GM21717 (cell line): Measurements from ENCODE around the gene KCNE3.

Experiments used
- ATAC-seq: cut with Tn5 transposase; IDR thresholded peaks from one replicate; pipeline ENCODE4 v1.9.1; 2021; ENCODE audit warnings: mild to moderate bottlenecking, moderate library complexity; ENCODE audit not compliant: unreplicated experiment

The KCNE3 gene

GRCh38 chr11:74466916-74467885 lies at the start of gene KCNE3:
KCNE3 (minus strand) TSS chr11:74467549; CDS start chr11:74457563, 9,986 bp downstream.
- ATAC-seq = no peak

- ATAC-seq = no peak
Observed at GRCh38 chr11:74507582-74507981, 40.2 kb upstream of the KCNE3 start.

DNA sequence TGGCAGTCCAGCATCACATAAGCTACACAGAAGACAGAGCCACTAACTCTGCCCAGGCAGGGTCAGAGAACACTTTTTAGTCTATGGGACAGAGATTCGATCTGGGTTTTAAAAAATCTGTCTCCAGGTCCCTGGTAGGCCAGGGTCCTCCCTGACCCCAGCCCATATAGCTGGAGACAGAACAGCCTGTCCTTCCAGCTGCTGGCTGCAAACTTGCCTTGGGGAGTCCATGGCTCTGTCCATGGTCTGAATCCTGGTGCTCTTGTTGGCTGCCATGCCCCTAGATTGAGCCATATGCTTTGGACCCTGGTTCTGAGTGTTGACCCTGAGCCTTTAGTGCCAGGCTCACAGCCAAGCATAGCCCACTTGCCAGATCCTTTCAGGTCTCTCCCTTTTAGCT lies 39.5 kb upstream of the KCNE3 start:
- no peak for ATAC-seq

GRCh38 chr11:74505911-74506310 lies 38.6 kb upstream of the KCNE3 start:
- ATAC-seq = no peak

DNA sequence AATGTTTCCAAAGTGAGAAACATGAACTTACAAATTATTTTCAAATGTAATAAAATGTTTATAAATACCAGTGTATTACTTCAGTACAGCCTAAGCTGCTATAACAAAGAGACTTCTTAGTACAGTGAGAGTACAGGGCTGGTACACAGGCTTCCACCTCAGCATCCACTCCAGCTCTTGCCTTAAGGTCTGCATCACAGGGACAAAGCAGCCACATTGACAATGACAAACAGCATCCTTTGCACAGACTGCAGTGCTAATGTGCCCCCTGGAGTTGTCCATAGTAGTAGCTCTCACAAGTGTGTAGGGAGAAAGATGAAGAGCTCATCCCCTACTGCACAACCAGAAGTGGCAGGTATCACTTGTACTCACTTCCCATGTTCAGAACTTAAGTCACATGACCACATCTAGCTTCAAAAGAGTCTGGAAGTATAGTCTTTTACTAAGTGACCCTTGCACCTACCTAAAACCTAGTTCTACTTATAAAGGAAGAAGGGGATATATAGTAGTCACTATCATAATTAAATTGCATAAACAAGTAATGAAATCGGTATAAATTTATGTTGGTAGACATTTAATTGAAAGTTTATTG lies 36.8 kb upstream of the KCNE3 start:
- no peak for ATAC-seq

DNA sequence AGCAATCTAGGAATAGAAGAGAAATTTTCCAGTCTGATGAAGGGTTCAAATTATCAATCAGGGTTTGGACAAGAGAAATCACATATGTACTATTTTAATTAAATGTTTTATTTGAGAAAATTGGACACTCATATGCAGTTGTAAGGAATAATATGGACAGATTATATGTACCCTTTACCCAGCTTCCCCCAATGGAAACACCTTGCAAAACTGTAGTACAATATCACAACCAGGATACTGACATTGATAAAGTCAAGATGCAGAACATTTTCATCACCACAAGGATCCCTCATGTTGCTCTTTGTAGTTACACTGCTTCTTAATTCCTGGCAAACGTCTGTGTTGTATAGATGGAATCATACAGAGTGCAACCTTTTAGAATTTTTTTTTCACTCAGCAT lies 27.6 kb upstream of the KCNE3 start:
- ATAC-seq = no peak

- ATAC-seq = no peak
Observed at GRCh38 chr11:74493791-74494630, 26.7 kb upstream of the KCNE3 start.

GRCh38 chr11:74492974-74493790 lies 25.8 kb upstream of the KCNE3 start, which contains the start of gene LIPT2:
LIPT2 (minus strand) TSS chr11:74493724; CDS start chr11:74493703, 21 bp downstream.
- ATAC-seq = peak; percentile 97

DNA sequence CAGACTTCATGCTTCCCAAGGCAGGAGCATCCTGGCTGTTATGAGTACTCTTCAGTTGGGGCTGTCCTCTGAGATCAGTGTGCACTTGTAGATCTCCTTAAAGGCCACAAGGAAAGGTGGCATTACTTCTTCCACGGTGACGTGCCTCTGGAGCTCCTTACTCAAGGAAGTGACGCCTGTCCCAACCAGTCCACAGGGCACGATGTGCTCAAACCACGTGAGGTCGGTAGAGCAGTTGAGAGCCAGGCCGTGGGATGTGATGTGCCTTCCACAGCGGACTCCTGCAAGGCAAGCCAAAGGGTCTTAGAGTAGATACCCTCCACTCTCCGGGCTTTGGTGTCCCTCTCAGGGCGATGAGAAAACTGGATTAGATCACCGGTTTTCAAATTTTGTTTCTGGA lies 24.7 kb upstream of the KCNE3 start:
- no peak for ATAC-seq

DNA sequence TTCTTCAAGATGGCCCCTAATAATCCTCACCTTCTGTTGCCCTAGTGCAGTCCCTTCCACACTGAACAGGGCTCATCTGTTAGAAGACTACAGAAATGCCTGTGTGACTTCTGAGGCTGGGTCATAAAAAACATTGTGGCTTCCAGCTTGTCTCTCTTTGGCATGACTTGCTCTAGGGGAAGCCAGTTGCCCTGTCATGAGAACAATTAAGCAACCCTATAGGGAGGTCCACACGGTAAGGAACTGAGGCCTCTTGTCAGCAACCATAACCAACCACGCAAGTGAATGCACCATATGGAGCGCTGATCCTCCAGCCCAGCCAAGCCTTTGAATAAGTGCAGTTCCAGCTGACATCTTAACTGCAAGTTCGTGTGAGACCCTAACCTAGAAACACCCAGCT lies 23.6 kb upstream of the KCNE3 start:
- ATAC-seq = no peak

DNA sequence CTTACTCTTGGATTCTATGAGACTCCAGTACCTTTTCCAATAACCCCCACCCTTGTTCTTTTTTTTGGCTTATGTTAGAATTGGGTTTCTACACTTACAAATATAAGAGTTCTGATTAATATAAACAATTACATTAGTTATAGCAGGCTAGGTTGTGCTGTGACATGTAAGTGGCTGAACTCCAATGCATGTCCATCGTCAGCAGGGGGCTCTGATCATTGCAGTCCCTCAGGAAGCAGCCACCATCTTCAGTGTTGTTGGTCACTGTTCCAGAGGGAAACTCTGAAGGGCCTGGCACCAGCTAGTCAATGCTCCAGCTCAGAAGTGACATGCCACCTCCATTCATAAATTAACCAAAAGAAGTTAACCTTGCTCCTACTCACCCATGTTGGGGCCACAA lies 20.5 kb upstream of the KCNE3 start:
- no peak for ATAC-seq

GRCh38 chr11:74485868-74486267 lies 18.5 kb upstream of the KCNE3 start:
- no peak for ATAC-seq

DNA sequence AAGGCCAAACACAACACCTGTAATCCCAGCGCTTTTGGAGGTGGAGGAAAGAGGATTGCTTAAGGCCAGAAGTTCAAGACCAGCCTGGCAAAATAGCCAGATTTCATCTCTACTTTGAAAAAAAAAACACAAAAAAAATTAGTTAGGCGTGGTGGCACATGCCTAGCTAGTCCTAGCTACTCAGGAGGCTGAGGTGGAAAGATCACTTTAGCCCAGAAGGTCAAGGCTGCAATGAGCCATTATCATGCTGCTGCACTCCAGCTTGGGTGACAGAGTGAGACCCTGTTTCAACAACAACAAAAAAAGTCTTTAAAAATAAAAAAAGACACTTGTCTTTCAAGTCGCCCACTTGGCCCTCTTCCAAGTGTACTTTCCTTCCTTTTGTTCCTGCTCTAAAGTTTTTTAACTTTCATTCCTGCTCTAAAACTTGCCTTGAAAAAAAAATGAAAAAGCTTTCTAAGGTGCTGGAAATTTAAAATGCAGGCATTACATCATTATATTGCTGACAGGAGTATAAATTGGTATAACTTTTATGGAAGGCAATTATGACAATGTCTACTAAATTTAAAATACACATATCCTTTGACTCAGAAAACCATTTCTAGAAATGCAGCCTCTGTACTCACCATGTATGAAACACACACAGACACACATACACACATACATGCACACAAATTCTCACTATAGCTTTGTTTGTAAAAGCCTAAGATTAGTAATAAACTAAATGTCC lies 13.5 kb upstream of the KCNE3 start:
- no peak for ATAC-seq

- ATAC-seq = no peak
Observed at GRCh38 chr11:74479732-74480123, 12.4 kb upstream of the KCNE3 start.

GRCh38 chr11:74478877-74479731 lies 11.8 kb upstream of the KCNE3 start:
- ATAC-seq = no peak

DNA sequence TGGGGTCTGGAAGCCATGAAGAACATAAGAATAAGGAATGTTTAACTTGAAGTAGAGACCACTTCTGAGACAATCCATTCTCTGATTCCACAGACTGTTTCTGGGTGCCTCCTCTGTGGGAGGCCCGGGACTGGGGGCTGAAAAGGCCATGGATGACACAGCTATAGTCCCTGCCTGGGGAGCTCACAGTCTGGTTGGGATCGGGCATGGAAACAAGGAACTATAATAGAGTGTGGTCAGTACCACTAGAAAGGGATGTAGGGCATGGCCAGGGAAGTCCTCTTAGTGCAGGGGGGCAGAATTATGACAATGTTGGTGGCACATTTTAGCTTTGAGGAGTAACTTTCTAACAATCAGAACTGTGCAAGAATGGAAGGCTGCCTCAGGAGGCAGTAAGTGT lies 9.2 kb upstream of the KCNE3 start:
- ATAC-seq = no peak

GRCh38 chr11:74474316-74474715 lies 7.0 kb upstream of the KCNE3 start:
- ATAC-seq = no peak

DNA sequence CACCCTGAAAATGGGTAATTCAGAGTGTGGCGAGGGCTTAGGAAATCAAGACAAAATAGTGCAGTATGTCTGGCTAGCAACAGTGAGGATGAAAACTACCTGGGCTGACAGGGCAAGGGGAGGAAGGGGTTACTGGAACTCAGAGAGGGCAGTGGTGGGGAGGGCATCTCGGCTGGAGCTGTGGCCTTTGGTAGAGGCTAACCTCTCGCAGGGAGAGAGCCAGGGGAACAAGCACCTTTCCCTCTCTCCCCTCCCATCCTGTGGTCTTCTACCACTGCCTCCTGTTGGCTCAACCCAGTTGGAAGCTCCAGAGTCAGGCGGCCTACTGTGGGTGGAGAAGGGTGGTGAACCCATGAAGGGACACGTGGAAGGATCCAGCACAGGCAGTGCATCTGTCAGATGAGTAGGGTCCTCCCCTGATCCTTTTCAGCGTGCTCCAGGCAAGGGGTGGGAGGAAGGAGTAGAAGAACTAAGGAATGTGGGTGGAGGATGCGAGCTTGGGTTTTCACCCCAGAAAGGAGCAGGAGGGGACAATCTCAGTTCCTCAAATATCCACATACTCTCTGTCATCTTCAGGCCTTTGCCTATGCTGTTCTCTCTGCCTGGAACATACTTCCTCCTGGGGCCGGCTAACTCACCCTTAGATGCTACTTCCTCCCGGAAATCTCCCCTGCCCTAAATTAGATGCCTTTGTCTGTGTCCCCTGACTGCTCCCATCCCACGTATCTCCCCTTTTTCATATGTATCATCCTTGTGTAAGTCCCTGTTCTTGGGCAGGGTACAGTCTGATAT lies 6.2 kb upstream of the KCNE3 start:
- no peak for ATAC-seq
